ENCODE measurements around the gene SULT1C2. TPM values are rescaled to one million over a fixed set of nuclear protein-coding genes. Genes with fewer than 3 reads are reported as not detected.

Gene SULT1C2
- total RNA-seq, 1 donor from 2014 or later = not detected

- DNase-seq = no peak
- no peaks in the 10 kb centered on the region for H3K4me1 Mint-ChIP-seq (ENCODE audit: low read depth, unreplicated experiment)
- no peaks in the 10 kb centered on the region for H3K9me3 Mint-ChIP-seq (ENCODE audit: unreplicated experiment)
- no peak for TF ChIP-seq CTCF (IDR thresholded peaks at IDR 0.05; ENCODE audit: partially characterized antibody, unreplicated experiment)
- H3K36me3 Mint-ChIP-seq (ENCODE audit: unreplicated experiment) = no peaks in the 10 kb centered on the region
- H3K4me3 Mint-ChIP-seq (ENCODE audit: unreplicated experiment) = no peak overlapping the region
- no peak overlapping the region for H3K27ac Mint-ChIP-seq (ENCODE audit: unreplicated experiment)
- H3K27me3 Mint-ChIP-seq (ENCODE audit: unreplicated experiment) = no peaks in the 10 kb centered on the region
Observed at GRCh38 chr2:108324531-108325255, 36.0 kb downstream of the SULT1C2 start.

GRCh38 chr2:108325756-108326155 is 37.1 kb downstream of the SULT1C2 start:
- H3K4me3 Mint-ChIP-seq (ENCODE audit: unreplicated experiment) = no peak overlapping the region
- no peak for DNase-seq
- H3K27me3 Mint-ChIP-seq (ENCODE audit: unreplicated experiment) = no peaks in the 10 kb centered on the region
- H3K27ac Mint-ChIP-seq (ENCODE audit: unreplicated experiment) = no peak overlapping the region
- no peaks in the 10 kb centered on the region for H3K9me3 Mint-ChIP-seq (ENCODE audit: unreplicated experiment)
- no peak for TF ChIP-seq CTCF (IDR thresholded peaks at IDR 0.05; ENCODE audit: partially characterized antibody, unreplicated experiment)
- no peaks in the 10 kb centered on the region for H3K4me1 Mint-ChIP-seq (ENCODE audit: low read depth, unreplicated experiment)
- no peaks in the 10 kb centered on the region for H3K36me3 Mint-ChIP-seq (ENCODE audit: unreplicated experiment)

GRCh38 chr2:108329771-108330170 is 41.1 kb downstream of the SULT1C2 start:
- Mint-ChIP-seq H3K4me1 (ENCODE audit: low read depth, unreplicated experiment) (no peaks in the 10 kb centered on the region), H3K9me3 (ENCODE audit: unreplicated experiment) (no peaks in the 10 kb centered on the region), H3K27me3 (ENCODE audit: unreplicated experiment) (no peaks in the 10 kb centered on the region), H3K4me3 (ENCODE audit: unreplicated experiment) (no peak overlapping the region), H3K27ac (ENCODE audit: unreplicated experiment) (no peak overlapping the region), H3K36me3 (ENCODE audit: unreplicated experiment) (no peaks in the 10 kb centered on the region)
- no peak for TF ChIP-seq CTCF (IDR thresholded peaks at IDR 0.05; ENCODE audit: partially characterized antibody, unreplicated experiment)
- no peak for DNase-seq

- Mint-ChIP-seq H3K9me3 (ENCODE audit: unreplicated experiment) (no peaks in the 10 kb centered on the region), H3K27ac (ENCODE audit: unreplicated experiment) (no peak overlapping the region), H3K4me1 (ENCODE audit: low read depth, unreplicated experiment) (no peaks in the 10 kb centered on the region), H3K36me3 (ENCODE audit: unreplicated experiment) (no peaks in the 10 kb centered on the region), H3K4me3 (ENCODE audit: unreplicated experiment) (no peak overlapping the region), H3K27me3 (ENCODE audit: unreplicated experiment) (no peaks in the 10 kb centered on the region)
- no peak for DNase-seq
- no peak for TF ChIP-seq CTCF (IDR thresholded peaks at IDR 0.05; ENCODE audit: partially characterized antibody, unreplicated experiment)
Observed at GRCh38 chr2:108330979-108331378, 42.3 kb downstream of the SULT1C2 start.

GRCh38 chr2:108345951-108346350 is 57.3 kb downstream of the SULT1C2 start:
- Mint-ChIP-seq H3K36me3 (ENCODE audit: unreplicated experiment) (no peaks in the 10 kb centered on the region), H3K9me3 (ENCODE audit: unreplicated experiment) (peaks cover 2% of the 10 kb centered on the region), H3K27me3 (ENCODE audit: unreplicated experiment) (no peaks in the 10 kb centered on the region), H3K4me1 (ENCODE audit: low read depth, unreplicated experiment) (no peaks in the 10 kb centered on the region), H3K4me3 (ENCODE audit: unreplicated experiment) (no peak overlapping the region), H3K27ac (ENCODE audit: unreplicated experiment) (no peak overlapping the region)
- TF ChIP-seq CTCF (IDR thresholded peaks at IDR 0.05; ENCODE audit: partially characterized antibody, unreplicated experiment) = no peak
- DNase-seq = no peak

Measured in glutamatergic neuron (in vitro differentiated cells).